ENCODE results near the gene PTMS.

DNA sequence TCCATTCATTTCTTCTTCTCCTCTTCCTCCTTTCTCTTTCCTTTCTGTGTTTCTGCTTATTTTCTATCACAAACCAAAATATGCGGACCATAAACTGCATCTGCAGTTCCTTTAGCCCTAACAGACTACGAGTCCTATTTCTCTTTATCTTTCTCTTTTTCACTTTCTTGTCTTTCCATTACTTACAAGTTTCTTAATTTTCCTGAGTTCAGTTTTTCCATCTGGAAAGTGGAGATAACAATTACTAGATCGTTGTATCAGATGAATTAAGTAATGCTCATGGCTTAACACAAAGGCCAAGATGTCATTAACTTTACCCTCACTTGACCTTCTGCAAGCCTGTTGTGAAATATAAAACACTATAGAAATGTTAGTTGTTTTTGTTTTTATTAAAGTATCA lies 43.3 kb upstream of the PTMS start:
- TF ChIP-seq, protein P1, sequence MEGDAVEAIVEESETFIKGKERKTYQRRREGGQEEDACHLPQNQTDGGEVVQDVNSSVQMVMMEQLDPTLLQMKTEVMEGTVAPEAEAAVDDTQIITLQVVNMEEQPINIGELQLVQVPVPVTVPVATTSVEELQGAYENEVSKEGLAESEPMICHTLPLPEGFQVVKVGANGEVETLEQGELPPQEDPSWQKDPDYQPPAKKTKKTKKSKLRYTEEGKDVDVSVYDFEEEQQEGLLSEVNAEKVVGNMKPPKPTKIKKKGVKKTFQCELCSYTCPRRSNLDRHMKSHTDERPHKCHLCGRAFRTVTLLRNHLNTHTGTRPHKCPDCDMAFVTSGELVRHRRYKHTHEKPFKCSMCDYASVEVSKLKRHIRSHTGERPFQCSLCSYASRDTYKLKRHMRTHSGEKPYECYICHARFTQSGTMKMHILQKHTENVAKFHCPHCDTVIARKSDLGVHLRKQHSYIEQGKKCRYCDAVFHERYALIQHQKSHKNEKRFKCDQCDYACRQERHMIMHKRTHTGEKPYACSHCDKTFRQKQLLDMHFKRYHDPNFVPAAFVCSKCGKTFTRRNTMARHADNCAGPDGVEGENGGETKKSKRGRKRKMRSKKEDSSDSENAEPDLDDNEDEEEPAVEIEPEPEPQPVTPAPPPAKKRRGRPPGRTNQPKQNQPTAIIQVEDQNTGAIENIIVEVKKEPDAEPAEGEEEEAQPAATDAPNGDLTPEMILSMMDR (conservative IDR thresholded peaks at IDR 0.05 in 1 of 2, IDR thresholded peaks at IDR 0.05 in 1 of 2; ENCODE audit: low read depth in 1 of 2, low read length in 2 of 2): no peak
- no peak for TF ChIP-seq EZH2 (IDR thresholded peaks at IDR 0.05; ENCODE audit: low read length, missing control alignments)

All from fibroblast of lung (primary cell).